GM12801 (cell line): ENCODE data around the gene CCT3.

ENCODE experiments used
- TF ChIP-seq, protein P1 (sequence below): IDR thresholded peaks from one replicate; pipeline ENCODE4 v1.5.1; 2011; ENCODE audit warnings: control low read depth; ENCODE audit not compliant: insufficient read length; ENCODE audit errors: extremely low read depth

Gene CCT3

DNA sequence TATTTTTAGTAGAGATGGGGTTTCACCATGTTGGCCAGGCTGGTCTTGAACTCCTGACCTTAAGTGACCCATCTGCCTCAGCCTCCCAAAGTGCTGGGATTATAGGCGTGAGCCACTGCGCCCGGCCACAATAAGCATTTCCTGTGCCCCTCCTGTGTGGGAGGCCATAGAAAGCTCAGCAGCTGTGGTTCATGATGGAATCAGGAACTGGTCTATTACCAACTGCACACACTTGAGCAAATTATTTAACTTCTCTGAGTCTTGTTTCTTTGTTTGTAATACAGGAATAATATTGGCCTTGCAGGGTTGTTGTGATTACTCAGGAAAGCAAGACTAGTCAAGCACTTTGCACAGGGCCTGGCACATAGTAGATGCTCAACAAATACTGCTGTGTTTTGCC is 45.9 kb upstream of the CCT3 start:
- TF ChIP-seq, protein P1, sequence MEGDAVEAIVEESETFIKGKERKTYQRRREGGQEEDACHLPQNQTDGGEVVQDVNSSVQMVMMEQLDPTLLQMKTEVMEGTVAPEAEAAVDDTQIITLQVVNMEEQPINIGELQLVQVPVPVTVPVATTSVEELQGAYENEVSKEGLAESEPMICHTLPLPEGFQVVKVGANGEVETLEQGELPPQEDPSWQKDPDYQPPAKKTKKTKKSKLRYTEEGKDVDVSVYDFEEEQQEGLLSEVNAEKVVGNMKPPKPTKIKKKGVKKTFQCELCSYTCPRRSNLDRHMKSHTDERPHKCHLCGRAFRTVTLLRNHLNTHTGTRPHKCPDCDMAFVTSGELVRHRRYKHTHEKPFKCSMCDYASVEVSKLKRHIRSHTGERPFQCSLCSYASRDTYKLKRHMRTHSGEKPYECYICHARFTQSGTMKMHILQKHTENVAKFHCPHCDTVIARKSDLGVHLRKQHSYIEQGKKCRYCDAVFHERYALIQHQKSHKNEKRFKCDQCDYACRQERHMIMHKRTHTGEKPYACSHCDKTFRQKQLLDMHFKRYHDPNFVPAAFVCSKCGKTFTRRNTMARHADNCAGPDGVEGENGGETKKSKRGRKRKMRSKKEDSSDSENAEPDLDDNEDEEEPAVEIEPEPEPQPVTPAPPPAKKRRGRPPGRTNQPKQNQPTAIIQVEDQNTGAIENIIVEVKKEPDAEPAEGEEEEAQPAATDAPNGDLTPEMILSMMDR: no peak

DNA sequence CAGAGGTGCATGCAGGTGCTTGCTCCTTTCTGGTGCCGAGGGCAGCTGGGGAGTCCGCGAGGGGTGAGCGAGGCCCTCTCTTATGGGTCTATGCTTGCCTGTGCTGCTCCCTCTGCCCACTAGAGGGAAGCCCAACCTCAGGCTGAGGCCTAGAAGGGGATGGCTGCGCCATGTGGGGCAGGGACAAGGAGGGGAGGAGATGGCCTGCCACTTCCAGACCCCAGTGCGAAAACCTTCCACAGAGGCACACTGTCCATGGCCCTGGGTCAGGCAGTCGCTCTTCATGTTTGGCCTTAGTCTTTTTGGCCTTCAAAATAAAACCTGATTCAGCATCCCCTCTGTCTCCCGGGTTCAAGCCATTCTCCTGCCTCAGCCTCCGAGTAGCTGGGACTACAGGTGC is 44.9 kb upstream of the CCT3 start:
- TF ChIP-seq, protein P1: peak; percentile 64

DNA sequence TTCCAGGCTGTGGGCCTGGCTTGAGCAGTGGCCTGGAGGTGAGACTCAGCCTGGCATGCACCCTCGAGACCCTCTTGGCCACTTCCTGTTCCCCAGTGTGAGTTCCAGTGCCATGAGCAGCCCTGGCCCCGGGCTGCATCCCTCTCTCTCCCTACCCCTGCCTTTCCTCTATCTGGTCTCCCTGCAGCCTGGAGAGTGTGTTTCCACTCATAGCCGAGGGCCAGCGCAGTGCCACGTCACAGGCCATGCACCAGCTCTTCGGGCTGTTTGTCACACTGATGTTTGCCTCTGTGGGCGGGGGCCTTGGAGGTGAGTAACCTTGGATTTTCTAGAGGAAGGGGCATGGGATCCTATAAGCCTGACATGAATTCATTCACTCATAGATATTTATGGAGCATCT is 44.5 kb upstream of the CCT3 start:
- TF ChIP-seq, protein P1: no peak

DNA sequence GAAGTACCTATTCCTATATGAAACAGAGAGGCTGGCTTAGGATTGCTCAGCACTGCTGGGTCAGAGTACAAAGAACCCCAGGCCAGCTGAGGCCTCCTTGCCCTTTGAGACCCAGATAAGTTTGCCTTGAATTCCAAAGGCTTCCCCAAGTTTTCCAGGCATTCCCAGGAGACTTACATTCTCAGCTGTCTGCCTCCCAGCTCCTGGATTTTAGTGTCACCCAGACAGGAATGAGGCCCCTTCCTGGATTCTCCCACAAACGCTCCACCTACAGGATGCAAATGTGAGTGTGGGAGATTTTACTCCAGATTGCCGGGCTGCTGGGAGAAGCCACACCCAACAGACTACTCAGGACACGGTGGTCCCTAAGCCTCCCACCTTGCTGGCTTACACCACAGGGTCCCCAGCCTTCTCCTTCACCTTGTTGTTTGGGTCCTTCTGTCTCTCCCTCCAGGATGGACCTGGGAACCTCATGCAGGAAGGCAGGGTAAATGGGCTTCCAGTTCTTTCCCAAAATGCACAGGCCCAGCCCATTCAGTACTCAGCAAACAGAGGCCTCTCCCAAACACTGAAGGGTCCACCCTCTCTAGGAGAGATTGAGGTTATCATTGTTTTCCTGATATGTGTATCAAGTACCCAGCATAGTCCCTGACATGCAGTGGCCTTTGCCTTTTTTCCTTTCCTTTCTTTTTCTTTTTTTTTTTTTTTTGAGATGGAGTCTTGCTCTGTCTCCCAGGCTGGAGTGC is 41.5 kb upstream of the CCT3 start:
- TF ChIP-seq, protein P1: no peak

DNA sequence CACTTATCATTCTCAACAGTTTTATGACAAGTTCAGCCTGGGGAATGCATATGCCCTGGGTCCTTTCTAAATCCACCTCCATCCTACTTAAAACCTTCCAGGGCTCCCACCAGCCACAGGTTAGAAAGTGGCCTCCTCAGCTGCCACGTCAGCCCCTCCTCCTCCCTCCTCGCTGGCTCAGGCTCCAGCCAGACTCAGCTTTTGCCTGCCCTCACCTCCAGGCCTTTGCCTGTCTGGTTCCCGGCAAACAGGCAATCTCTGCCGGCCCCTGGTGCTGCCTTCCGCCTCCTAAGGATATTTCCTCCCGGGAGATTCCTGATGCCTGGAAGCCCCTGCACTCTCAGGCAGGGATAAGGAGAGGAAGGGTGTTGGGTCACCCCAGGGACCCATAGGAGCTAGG is 40.5 kb upstream of the CCT3 start:
- TF ChIP-seq, protein P1: no peak

DNA sequence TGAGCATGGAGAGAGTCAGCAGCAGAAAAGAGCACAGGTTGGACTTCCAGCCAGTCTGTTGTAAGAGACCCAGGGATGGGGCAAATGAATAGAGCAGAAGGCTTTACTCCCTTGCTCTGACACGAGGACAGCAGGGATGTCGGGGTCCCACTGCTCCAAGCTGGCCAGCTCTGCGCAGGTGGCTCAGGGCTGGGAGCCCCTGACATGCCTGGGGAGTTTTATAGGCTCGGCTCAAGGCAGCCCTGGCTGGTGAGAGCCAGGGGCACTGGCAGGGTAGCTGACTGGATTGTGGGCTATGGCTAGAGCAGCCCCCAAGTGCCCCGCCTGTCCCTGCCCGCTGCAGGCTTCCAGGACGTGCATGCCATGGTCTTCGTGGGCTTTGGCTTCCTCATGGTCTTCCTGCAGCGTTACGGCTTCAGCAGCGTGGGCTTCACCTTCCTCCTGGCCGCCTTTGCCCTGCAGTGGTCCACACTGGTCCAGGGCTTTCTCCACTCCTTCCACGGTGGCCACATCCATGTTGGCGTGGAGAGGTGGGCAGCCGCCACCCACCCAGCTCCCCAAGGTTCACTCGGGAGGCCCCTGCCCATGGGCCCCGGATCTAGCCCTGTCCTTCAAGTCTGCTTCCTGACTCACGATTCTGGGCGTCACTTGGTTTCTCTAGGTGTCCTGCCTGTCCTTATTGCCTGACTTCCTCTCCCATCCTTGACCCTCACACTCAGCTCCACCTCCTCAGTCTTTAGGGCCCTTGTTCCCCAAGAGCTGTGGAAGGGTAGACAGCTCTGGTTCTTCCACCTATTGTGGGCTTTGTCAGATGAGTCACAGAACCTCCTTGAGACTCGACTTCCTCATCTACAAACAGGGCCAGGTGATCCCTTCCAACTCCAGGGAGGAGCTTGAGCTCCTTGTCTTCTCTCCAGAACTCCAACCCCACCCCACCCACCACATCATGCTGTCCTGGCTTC is 39.1 kb upstream of the CCT3 start:
- TF ChIP-seq, protein P1: no peak

DNA sequence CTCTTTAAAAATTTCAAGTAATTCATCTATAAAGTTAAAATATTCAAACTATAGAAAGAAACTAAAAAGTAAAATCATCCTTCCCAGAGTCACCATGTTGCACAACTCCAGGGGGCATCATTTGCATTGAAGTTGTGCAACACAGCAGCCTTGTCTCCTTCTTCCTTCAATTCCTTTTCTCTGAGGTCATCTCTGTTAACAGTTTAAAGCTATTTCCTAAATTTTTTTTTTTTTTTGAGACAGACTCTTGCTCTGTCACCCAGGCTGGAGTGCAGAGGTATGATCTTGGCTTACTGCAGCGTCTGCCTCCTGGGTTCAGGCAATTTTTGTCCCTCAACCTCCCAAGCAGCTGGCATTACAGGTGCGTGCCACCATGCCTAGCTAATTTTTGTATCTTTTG is 38.1 kb upstream of the CCT3 start:
- TF ChIP-seq, protein P1: no peak
